A673 (cell line): Measurements from ENCODE around the gene DLG2. TPM values are rescaled to one million over a fixed set of nuclear protein-coding genes. Genes with fewer than 3 reads are reported as not detected.

Source experiments
- BruUV-seq: library from RNA; stranded (reverse); fragments of 400-500 nt; replicated peaks from 2 replicates; lab custom pipeline; 2021; lab: Mats Ljungman, UMichigan
- CTCF ChIA-PET: fragments of 300-600 bp; sonication (Branson Sonifier 250); formaldehyde crosslinking; loops from one replicate; lab custom pipeline; 2022; ENCODE audit warnings: antibody characterized with exemption; lab: Charles Lee
- POLR2A ChIA-PET: fragments of 300-600 bp; sonication (Branson Sonifier 250); formaldehyde crosslinking; loops from one replicate; lab custom pipeline; 2022; ENCODE audit warnings: antibody characterized with exemption; ENCODE audit not compliant: low non-redundant PET; lab: Charles Lee
- DNase-seq: peaks from one replicate; pipeline ENCODE4 v3.0.0-alpha.2; 2015; ENCODE audit warnings: low spot score
- H3K27ac ChIP-seq: fragments of 200-600 bp; sonication (generic); 2 replicates; pipeline ENCODE4 v1.5.1; 2016; ENCODE audit warnings: mixed run types, low read depth, mild to moderate bottlenecking, mixed read lengths, antibody characterized with exemption, low read length; ENCODE audit not compliant: poor library complexity, severe bottlenecking
- H3K27me3 ChIP-seq: fragments of 200-600 bp; sonication (generic); replicated peaks from 2 replicates; pipeline ENCODE4 v1.6.1; 2017; ENCODE audit warnings: mixed run types, low read depth, mild to moderate bottlenecking, mixed read lengths, antibody characterized with exemption, low read length; ENCODE audit not compliant: insufficient read depth, poor library complexity
- H3K36me3 ChIP-seq: fragments of 200-600 bp; sonication (generic); 2 replicates; pipeline ENCODE4 v1.6.1; 2016; ENCODE audit warnings: mixed run types, mild to moderate bottlenecking, mixed read lengths, antibody characterized with exemption, low read length; ENCODE audit not compliant: insufficient read depth, poor library complexity, severe bottlenecking
- H3K4me1 ChIP-seq: fragments of 200-600 bp; sonication (generic); 2 replicates; pipeline ENCODE4 v1.6.1; 2017; ENCODE audit warnings: mixed run types, mild to moderate bottlenecking, mixed read lengths, antibody characterized with exemption, low read length; ENCODE audit not compliant: insufficient read depth, poor library complexity, severe bottlenecking
- H3K4me3 ChIP-seq: fragments of 200-600 bp; sonication (generic); 2 replicates; pipeline ENCODE4 v1.5.1; 2016; ENCODE audit warnings: low read depth, mixed run types, mild to moderate bottlenecking, mixed read lengths, low read length; ENCODE audit not compliant: poor library complexity, severe bottlenecking
- H3K9me3 ChIP-seq: fragments of 200-600 bp; sonication (generic); 2 replicates; pipeline ENCODE4 v1.6.1; 2016; ENCODE audit warnings: mixed run types, low read depth, mild to moderate bottlenecking, mixed read lengths, antibody characterized with exemption, low read length; ENCODE audit not compliant: poor library complexity, severe bottlenecking
- EZH2 ChIP-seq: fragments of 200-600 bp; sonication (generic); IDR thresholded peaks from 2 replicates; pipeline ENCODE4 v1.6.1; 2017; ENCODE audit warnings: borderline replicate concordance, low read depth, mild to moderate bottlenecking, mixed read lengths, antibody characterized with exemption, low read length; ENCODE audit not compliant: poor library complexity, severe bottlenecking
- intact Hi-C: fragments of 100-400 bp; cut with micrococcal nuclease; formaldehyde crosslinking; loops from one replicate; pipeline ENCODE4 v1.10.0; 2022; ENCODE audit not compliant: unreplicated experiment
- total RNA-seq: library from RNA; stranded (reverse); gene quantifications from 2 replicates; pipeline ENCODE4 v1.2.3, GENCODE V29; 2021
- TF ChIP-seq, protein P1 (sequence below): fragments of 300-800, 200-600 bp; sonication (generic); conservative IDR thresholded peaks from 2 replicates; pipeline ENCODE4 v1.5.1; 2017; ENCODE audit warnings: low read depth, mild to moderate bottlenecking, antibody characterized with exemption, low read length, moderate library complexity, mixed read lengths

DLG2 gene
- total RNA-seq, 1 experiment from 2014 or later = 277 TPM

GRCh38 chr11:84249344-84250135 lies 1377.6 kb downstream of the DLG2 start:
- no peak overlapping the region for H3K27ac ChIP-seq
- peaks cover 13% of the 10 kb centered on the region for H3K4me1 ChIP-seq
- intact Hi-C loops = no loop called here
- no peak for DNase-seq
- H3K27me3 ChIP-seq = no peaks in the 10 kb centered on the region
- H3K9me3 ChIP-seq = no peaks in the 10 kb centered on the region
- CTCF ChIA-PET = no interaction called here
- POLR2A ChIA-PET = no interaction called here
- TF ChIP-seq EZH2 = no peak
- TF ChIP-seq, protein P1, sequence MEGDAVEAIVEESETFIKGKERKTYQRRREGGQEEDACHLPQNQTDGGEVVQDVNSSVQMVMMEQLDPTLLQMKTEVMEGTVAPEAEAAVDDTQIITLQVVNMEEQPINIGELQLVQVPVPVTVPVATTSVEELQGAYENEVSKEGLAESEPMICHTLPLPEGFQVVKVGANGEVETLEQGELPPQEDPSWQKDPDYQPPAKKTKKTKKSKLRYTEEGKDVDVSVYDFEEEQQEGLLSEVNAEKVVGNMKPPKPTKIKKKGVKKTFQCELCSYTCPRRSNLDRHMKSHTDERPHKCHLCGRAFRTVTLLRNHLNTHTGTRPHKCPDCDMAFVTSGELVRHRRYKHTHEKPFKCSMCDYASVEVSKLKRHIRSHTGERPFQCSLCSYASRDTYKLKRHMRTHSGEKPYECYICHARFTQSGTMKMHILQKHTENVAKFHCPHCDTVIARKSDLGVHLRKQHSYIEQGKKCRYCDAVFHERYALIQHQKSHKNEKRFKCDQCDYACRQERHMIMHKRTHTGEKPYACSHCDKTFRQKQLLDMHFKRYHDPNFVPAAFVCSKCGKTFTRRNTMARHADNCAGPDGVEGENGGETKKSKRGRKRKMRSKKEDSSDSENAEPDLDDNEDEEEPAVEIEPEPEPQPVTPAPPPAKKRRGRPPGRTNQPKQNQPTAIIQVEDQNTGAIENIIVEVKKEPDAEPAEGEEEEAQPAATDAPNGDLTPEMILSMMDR = no peak
- H3K36me3 ChIP-seq = no peaks in the 10 kb centered on the region
- BruUV-seq = no TSS peak
- H3K4me3 ChIP-seq = no peak overlapping the region

DNA sequence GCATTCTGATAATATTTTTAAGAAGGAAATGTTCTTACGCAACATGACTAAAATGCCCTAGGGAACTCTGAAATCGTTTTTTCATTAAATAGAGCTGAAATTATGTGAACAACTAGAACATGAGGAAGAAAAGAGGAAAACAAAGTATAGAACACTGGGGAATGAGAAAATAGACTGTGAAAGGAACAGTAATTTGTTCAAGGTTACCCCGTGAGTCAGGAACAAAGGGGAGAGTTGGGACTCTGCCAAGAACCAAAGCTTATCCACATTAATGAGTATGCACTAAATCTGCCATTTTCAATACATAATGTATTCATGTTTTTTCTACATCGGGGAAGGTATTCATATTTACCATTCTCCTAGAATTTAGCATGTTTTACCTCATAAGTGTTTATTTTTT lies 1379.2 kb downstream of the DLG2 start:
- intact Hi-C loops = no loop called here
- Histone ChIP-seq H3K4me1 (peaks cover 13% of the 10 kb centered on the region), H3K27me3 (no peaks in the 10 kb centered on the region), H3K27ac (no peak overlapping the region), H3K36me3 (no peaks in the 10 kb centered on the region), H3K9me3 (no peaks in the 10 kb centered on the region), H3K4me3 (no peak overlapping the region)
- CTCF ChIA-PET = no interaction called here
- peak; percentile 76 for DNase-seq
- POLR2A ChIA-PET = interaction anchor here (0.8 kb wide), 1 partner anchor 39 kb away, joined by 3 read pairs; no protein-coding TSS in a partner anchor
- TF ChIP-seq, protein P1 = no peak
- no peak for TF ChIP-seq EZH2
- BruUV-seq = no TSS peak

DNA sequence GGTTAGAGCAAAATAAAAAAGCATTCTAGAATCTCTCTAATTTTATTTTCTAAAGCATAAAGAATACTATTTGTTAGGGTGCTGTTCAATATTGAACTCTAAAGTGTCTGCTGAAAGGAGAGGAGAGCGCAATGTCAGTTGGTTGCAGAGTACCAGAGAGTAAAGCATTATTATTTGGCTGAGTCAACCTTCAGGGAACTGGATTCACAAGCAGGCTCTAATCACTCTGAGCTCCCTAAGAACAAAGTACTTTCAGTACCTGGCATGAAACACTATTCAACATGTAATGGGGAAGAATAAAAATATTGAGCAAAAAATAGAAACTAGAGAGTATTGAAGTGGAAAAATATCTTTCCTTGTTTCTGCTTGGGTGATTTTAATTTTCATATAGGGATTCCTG lies 1380.0 kb downstream of the DLG2 start:
- CTCF ChIA-PET = no interaction called here
- Histone ChIP-seq H3K4me3 (no peak overlapping the region), H3K36me3 (no peaks in the 10 kb centered on the region), H3K27me3 (no peaks in the 10 kb centered on the region), H3K27ac (no peak overlapping the region), H3K4me1 (peaks cover 13% of the 10 kb centered on the region), H3K9me3 (no peaks in the 10 kb centered on the region)
- TF ChIP-seq, protein P1 = no peak
- TF ChIP-seq EZH2 = no peak
- BruUV-seq = no TSS peak
- intact Hi-C loops = no loop called here
- POLR2A ChIA-PET = interaction anchor here (0.8 kb wide), 1 partner anchor 40 kb away, joined by 3 read pairs; no protein-coding TSS in a partner anchor
- no peak for DNase-seq
